Measurements from ENCODE around the gene CELA2B. TPM values are rescaled to one million over a fixed set of nuclear protein-coding genes. Genes with fewer than 3 reads are reported as not detected.

Gene CELA2B
- total RNA-seq, 1 donor from 2014 or later = not detected

- peaks cover 4% of the 10 kb centered on the region for H3K4me1 ChIP-seq
- H3K4me3 ChIP-seq = no peak overlapping the region
- no peak for DNase-seq
- intact Hi-C loops (cut with micrococcal nuclease) = no loop called here
- H3K27me3 ChIP-seq (ENCODE audit: low read depth) = no peaks in the 10 kb centered on the region
- no peak overlapping the region for H3K27ac ChIP-seq (replicated peaks)
- H3K9me3 ChIP-seq (replicated peaks) = no peaks in the 10 kb centered on the region
- no peak for TF ChIP-seq CTCF (IDR thresholded peaks at IDR 0.05; ENCODE audit: borderline replicate concordance)
- H3K36me3 ChIP-seq = no peaks in the 10 kb centered on the region
Measured at GRCh38 chr1:15435239-15436077, 40.4 kb upstream of the CELA2B start.

- DNase-seq = no peak
- intact Hi-C loops (cut with micrococcal nuclease) = no loop called here
- Histone ChIP-seq H3K27me3 (ENCODE audit: low read depth) (no peaks in the 10 kb centered on the region), H3K9me3 (replicated peaks) (no peaks in the 10 kb centered on the region), H3K27ac (replicated peaks) (no peak overlapping the region), H3K36me3 (no peaks in the 10 kb centered on the region), H3K4me3 (no peak overlapping the region), H3K4me1 (peaks cover 4% of the 10 kb centered on the region)
- TF ChIP-seq CTCF (IDR thresholded peaks at IDR 0.05; ENCODE audit: borderline replicate concordance) = no peak
Measured at GRCh38 chr1:15436881-15437442, 38.9 kb upstream of the CELA2B start.

GRCh38 chr1:15439325-15439724 lies 36.6 kb upstream of the CELA2B start:
- H3K4me3 ChIP-seq = no peak overlapping the region
- no peaks in the 10 kb centered on the region for H3K36me3 ChIP-seq
- H3K27me3 ChIP-seq (ENCODE audit: low read depth) = no peaks in the 10 kb centered on the region
- TF ChIP-seq CTCF (IDR thresholded peaks at IDR 0.05; ENCODE audit: borderline replicate concordance) = no peak
- DNase-seq = no peak
- H3K4me1 ChIP-seq = no peaks in the 10 kb centered on the region
- intact Hi-C loops (cut with micrococcal nuclease) = no loop called here
- H3K9me3 ChIP-seq (replicated peaks) = no peaks in the 10 kb centered on the region
- no peak overlapping the region for H3K27ac ChIP-seq (replicated peaks)

- Histone ChIP-seq H3K27me3 (ENCODE audit: low read depth) (peaks cover 6% of the 10 kb centered on the region), H3K9me3 (replicated peaks) (no peaks in the 10 kb centered on the region), H3K4me1 (no peaks in the 10 kb centered on the region), H3K36me3 (no peaks in the 10 kb centered on the region), H3K4me3 (no peak overlapping the region), H3K27ac (replicated peaks) (no peak overlapping the region)
- no peak for TF ChIP-seq CTCF (IDR thresholded peaks at IDR 0.05; ENCODE audit: borderline replicate concordance)
- DNase-seq = no peak
- intact Hi-C loops (cut with micrococcal nuclease) = no loop called here
Measured at GRCh38 chr1:15440357-15440756, 35.5 kb upstream of the CELA2B start.

- no peak for TF ChIP-seq CTCF (IDR thresholded peaks at IDR 0.05; ENCODE audit: borderline replicate concordance)
- intact Hi-C loops (cut with micrococcal nuclease) = no loop called here
- Histone ChIP-seq H3K4me3 (no peak overlapping the region), H3K36me3 (no peaks in the 10 kb centered on the region), H3K9me3 (replicated peaks) (no peaks in the 10 kb centered on the region), H3K4me1 (no peaks in the 10 kb centered on the region), H3K27ac (replicated peaks) (no peak overlapping the region), H3K27me3 (ENCODE audit: low read depth) (peaks cover 12% of the 10 kb centered on the region)
- no peak for DNase-seq
Measured at GRCh38 chr1:15441247-15441646, 34.7 kb upstream of the CELA2B start.
